Hepatocyte (in vitro differentiated cells): Measurements from ENCODE around the gene ZNF76. TPM values are rescaled to one million over a fixed set of nuclear protein-coding genes. Genes with fewer than 3 reads are reported as not detected.

Experiments
- DNase-seq: peaks from one replicate; pipeline ENCODE4 v3.0.0-alpha.2; 2016; ENCODE audit warnings: low spot score
- H2AFZ ChIP-seq: fragments of 200-600 bp; sonication (generic); 2 replicates; pipeline ENCODE4 v1.6.0; 2016; ENCODE audit warnings: antibody characterized with exemption, mild to moderate bottlenecking
- H3K27ac ChIP-seq: fragments of 200-600 bp; sonication (generic); 2 replicates; pipeline ENCODE4 v1.5.1; 2016; ENCODE audit warnings: mild to moderate bottlenecking
- H3K27me3 ChIP-seq: fragments of 200-600 bp; sonication (generic); 2 replicates; pipeline ENCODE4 v1.6.1; 2016
- H3K36me3 ChIP-seq: fragments of 200-600 bp; sonication (generic); replicated peaks from 2 replicates; pipeline ENCODE4 v1.5.1; 2016; ENCODE audit warnings: low read depth; ENCODE audit not compliant: insufficient read depth
- H3K4me1 ChIP-seq: fragments of 200-600 bp; sonication (generic); 2 replicates; pipeline ENCODE4 v1.5.1; 2016; ENCODE audit warnings: mild to moderate bottlenecking, moderate library complexity; ENCODE audit not compliant: insufficient read depth
- H3K4me2 ChIP-seq: fragments of 200-600 bp; sonication (generic); 2 replicates; pipeline ENCODE4 v1.6.0; 2016
- H3K4me3 ChIP-seq: fragments of 200-600 bp; sonication (generic); 2 replicates; pipeline ENCODE4 v1.5.1; 2016; ENCODE audit warnings: mild to moderate bottlenecking
- H3K79me2 ChIP-seq: fragments of 200-600 bp; sonication (generic); 2 replicates; pipeline ENCODE4 v1.6.0; 2017; ENCODE audit warnings: mild to moderate bottlenecking
- H3K9me2 ChIP-seq: fragments of 200-600 bp; sonication (generic); replicated peaks from 2 replicates; pipeline ENCODE4 v1.6.0; 2017; ENCODE audit warnings: mild to moderate bottlenecking; ENCODE audit not compliant: insufficient read depth
- H3K9me3 ChIP-seq: fragments of 200-600 bp; sonication (generic); 2 replicates; pipeline ENCODE4 v1.5.1; 2016; ENCODE audit warnings: low read depth, mild to moderate bottlenecking
- H4K20me1 ChIP-seq: fragments of 200-600 bp; sonication (generic); 2 replicates; pipeline ENCODE4 v1.6.0; 2016; ENCODE audit warnings: mild to moderate bottlenecking; ENCODE audit not compliant: insufficient read depth, poor library complexity, severe bottlenecking
- EZH2 ChIP-seq: fragments of 200-600 bp; sonication (generic); IDR thresholded peaks from 2 replicates; pipeline ENCODE4 v1.6.1; 2016; ENCODE audit warnings: antibody characterized with exemption, mild to moderate bottlenecking, borderline replicate concordance
- EZH2phosphoT487 ChIP-seq: fragments of 200-600 bp; sonication (generic); IDR thresholded peaks from one replicate; pipeline ENCODE4 v1.6.1; 2018; ENCODE audit warnings: antibody characterized with exemption, mild to moderate bottlenecking, low read depth, moderate library complexity; ENCODE audit not compliant: unreplicated experiment, severe bottlenecking
- WGBS: methylation state at CpG from one replicate; pipeline ENCODE4 v1.1.6; 2016; ENCODE audit warnings: low lambda C conversion rate; ENCODE audit errors: missing lambda C conversion rate; 5-methylcytosine and 5-hydroxymethylcytosine counted together
- polyA plus RNA-seq: library from polyadenylated mRNA; unstranded; fragments of >200 nt; fragmentation: Nextera tagmentation; extraction: Ambion mirVana; gene quantifications from 2 replicates; pipeline ENCODE4 v1.2.1, GENCODE V29; 2016
- total RNA-seq: library from RNA; depleted of rRNA; stranded (reverse); fragments of >200 nt; gene quantifications from 2 replicates; pipeline ENCODE4 v1.2.3, GENCODE V29; 2014
- TF ChIP-seq, protein P1 (sequence below): fragments of 200-600 bp; sonication (generic); IDR thresholded peaks from 2 replicates; pipeline ENCODE4 v1.5.1; 2016; ENCODE audit warnings: antibody characterized with exemption, mild to moderate bottlenecking; ENCODE audit not compliant: poor library complexity

The ZNF76 gene
- total and polyA plus RNA-seq, 2 experiments from 2014 or later = 17.0 to 28.0 TPM

DNA sequence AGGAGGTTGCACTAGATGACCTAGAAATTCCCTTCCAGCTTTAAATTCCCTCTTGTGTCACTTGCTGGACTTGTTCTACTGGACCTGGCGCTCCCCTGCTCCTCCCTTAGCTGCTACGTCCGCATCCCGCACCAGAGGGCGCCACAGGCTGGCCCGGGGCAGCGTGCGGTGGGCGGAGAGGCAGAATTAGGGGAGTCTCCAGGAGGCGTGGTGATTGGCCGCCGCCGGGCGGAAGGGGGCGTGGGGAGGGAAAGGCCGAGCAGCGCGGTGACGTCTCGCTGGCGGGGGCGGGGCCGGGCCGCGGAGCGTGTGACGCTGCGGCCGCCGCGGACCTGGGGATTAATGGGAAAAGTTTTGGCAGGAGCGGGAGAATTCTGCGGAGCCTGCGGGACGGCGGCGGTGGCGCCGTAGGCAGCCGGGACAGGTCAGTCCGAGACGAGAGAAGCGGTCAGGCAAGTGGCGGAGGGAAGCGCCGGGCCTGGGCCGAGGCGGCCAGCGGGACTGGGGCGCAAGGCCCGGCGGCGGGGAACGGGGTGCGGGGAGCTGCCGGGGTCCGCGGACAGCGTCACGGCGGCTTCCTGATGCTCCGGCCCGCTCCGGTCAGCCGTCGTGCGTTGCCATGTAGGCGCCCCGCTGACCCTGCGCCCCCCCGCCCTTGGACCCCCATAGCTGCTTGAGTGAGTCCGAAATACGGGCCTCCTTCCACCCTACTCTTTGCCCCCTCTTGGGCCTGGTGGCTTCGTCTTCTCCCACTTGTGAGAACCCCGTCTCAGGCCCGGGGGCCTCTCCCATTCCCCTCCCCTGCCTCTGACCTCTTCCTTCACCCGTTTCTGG is 82.9 kb downstream of the ZNF76 start, which contains the start of gene PPARD:
Gene PPARD, plus strand, starts transcription at position 301 of the 834 bp plus-strand sequence. CDS start 68,530 bp downstream, outside the sequence.
- Histone ChIP-seq H3K9me3 (no peaks in the 10 kb centered on the region), H3K27me3 (no peaks in the 10 kb centered on the region), H3K9me2 (no peaks in the 10 kb centered on the region), H3K36me3 (no peaks in the 10 kb centered on the region), H3K27ac (peak within 1 kb of the TSS; percentile 88), H3K4me1 (peaks cover 11% of the 10 kb centered on the region), H3K4me3 (peak within 1 kb of the TSS; percentile 90), H3K79me2 (peaks cover 46% of the 10 kb centered on the region), H3K4me2 (peak within 1 kb of the TSS; percentile 96), H2AFZ (peak within 1 kb of the TSS; percentile 46), H4K20me1 (no peaks in the 10 kb centered on the region)
- under 1% methylated on average over 31 of the region's 77 CpGs for WGBS
- DNase-seq = peak; percentile 98
- TF ChIP-seq EZH2 = no peak
- TF ChIP-seq, protein P1, sequence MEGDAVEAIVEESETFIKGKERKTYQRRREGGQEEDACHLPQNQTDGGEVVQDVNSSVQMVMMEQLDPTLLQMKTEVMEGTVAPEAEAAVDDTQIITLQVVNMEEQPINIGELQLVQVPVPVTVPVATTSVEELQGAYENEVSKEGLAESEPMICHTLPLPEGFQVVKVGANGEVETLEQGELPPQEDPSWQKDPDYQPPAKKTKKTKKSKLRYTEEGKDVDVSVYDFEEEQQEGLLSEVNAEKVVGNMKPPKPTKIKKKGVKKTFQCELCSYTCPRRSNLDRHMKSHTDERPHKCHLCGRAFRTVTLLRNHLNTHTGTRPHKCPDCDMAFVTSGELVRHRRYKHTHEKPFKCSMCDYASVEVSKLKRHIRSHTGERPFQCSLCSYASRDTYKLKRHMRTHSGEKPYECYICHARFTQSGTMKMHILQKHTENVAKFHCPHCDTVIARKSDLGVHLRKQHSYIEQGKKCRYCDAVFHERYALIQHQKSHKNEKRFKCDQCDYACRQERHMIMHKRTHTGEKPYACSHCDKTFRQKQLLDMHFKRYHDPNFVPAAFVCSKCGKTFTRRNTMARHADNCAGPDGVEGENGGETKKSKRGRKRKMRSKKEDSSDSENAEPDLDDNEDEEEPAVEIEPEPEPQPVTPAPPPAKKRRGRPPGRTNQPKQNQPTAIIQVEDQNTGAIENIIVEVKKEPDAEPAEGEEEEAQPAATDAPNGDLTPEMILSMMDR = peak; percentile 99

DNA sequence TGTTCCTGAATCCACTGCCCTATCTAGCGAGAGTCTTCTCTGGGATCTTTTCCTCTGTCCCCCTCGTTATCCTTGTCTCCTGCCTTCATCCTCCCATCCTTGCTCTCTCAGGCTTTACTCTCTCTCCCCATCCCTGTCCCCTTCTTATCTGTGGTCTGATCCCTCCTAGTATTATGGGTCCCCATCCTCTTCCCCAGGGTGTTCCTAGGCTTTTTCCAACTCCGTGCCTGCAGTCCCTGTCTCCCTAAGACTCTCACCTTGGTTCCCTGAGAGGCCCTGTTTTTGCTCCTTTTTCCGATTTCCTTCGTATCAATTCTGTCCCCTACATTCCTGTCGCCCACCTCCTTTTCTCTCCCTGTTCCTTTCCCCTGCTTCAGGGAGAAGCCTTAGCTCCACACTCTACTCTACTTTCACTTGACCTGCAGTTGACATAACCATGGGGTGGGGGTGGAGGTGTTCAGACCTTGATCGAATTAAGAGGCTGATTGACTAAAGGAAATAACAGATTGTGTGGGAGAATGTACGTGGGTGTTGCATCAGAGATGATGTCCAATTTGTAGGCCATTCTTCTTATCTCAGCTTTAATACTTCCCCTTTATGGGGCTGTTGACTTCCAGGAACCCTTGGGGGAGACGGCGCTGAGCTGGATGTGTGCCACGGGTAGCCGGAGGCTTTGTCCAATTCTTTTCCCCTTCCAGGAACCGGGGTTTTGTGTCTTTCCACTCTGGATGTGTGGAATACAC is 83.7 kb downstream of the ZNF76 start:
- Histone ChIP-seq H3K79me2 (peaks cover 46% of the 10 kb centered on the region), H3K36me3 (no peaks in the 10 kb centered on the region), H3K4me1 (peaks cover 11% of the 10 kb centered on the region), H3K4me2 (peak overlapping the region; percentile 96), H3K27me3 (no peaks in the 10 kb centered on the region), H3K4me3 (peak overlapping the region; percentile 90), H2AFZ (peak overlapping the region; percentile 46), H3K9me3 (no peaks in the 10 kb centered on the region), H3K9me2 (no peaks in the 10 kb centered on the region), H4K20me1 (no peaks in the 10 kb centered on the region), H3K27ac (peak overlapping the region; percentile 88)
- no peak for DNase-seq
- TF ChIP-seq EZH2 = no peak
- TF ChIP-seq EZH2phosphoT487 = no peak
- TF ChIP-seq, protein P1 = no peak
- 42% methylated on average over 13 of the region's 13 CpGs for WGBS

DNA sequence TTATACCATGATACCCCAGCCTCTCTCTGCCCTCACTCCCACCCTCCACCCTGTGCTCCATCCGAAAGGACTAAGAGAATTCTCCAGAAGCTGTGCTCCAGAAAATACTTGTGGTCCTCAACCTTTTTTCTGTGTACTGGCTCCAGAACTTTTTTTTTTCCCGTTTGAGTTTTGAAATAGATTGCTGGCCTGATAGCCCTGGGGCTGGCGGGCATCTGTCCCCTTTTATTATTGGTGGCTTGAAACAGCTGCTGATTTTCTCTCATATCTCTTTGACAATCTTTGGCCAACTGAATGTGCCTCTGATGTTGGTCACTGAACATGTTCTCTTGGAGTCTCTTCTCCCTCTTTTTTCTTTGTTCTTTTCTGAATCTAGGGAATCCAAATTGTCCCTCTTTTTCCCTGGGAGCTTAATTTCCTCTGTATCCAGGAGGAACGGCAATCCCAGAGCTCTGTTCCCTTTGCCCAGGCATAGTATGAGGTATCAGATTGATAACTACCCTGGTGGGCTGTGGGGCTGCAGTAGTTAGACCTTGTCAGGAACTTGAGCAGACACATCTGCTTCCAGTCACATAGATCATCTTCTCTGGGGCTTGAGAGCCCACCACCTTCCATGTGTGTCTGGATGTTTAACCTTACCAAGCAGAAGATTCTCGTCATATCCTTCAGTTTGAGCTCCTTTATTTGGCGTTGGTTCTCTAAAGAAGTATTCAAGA is 84.5 kb downstream of the ZNF76 start:
- WGBS = 78% methylated on average over 6 of the region's 6 CpGs
- Histone ChIP-seq H3K9me3 (no peaks in the 10 kb centered on the region), H3K79me2 (peaks cover 46% of the 10 kb centered on the region), H3K27ac (peak overlapping the region; percentile 88), H3K27me3 (no peaks in the 10 kb centered on the region), H3K4me2 (peak overlapping the region; percentile 96), H3K4me3 (peak overlapping the region; percentile 90), H2AFZ (no peak overlapping the region), H4K20me1 (no peaks in the 10 kb centered on the region), H3K9me2 (no peaks in the 10 kb centered on the region), H3K4me1 (peaks cover 11% of the 10 kb centered on the region), H3K36me3 (no peaks in the 10 kb centered on the region)
- no peak for DNase-seq
- TF ChIP-seq EZH2 (no peak), EZH2phosphoT487 (no peak)
- TF ChIP-seq, protein P1 = no peak

Other genes starting within 250 kb of the ZNF76 start
- not detected in 2 replicates for gene TCP11, start 118.4 kb upstream of the ZNF76 start, total RNA-seq
- gene TCP11, start 118.4 kb upstream of the ZNF76 start, polyA plus RNA-seq = not detected in 2 replicates
- 6.1 and 8.7 TPM in 2 replicates for gene SCUBE3, start 45.8 kb upstream of the ZNF76 start, total RNA-seq
- 10.2 and 19.6 TPM in 2 replicates for gene SCUBE3, start 45.8 kb upstream of the ZNF76 start, polyA plus RNA-seq
- 2.2 and 3.7 TPM in 2 replicates for gene DEF6, start 38.1 kb downstream of the ZNF76 start, total RNA-seq
- gene DEF6, start 38.1 kb downstream of the ZNF76 start, polyA plus RNA-seq = 3.7 and 3.8 TPM in 2 replicates
- gene PPARD, start 82.8 kb downstream of the ZNF76 start, total RNA-seq = 7.6 and 9.1 TPM in 2 replicates
- 17.4 and 20.4 TPM in 2 replicates for gene PPARD, start 82.8 kb downstream of the ZNF76 start, polyA plus RNA-seq
- 8.7 and 9.0 TPM in 2 replicates for gene FANCE, start 192.6 kb downstream of the ZNF76 start, total RNA-seq
- gene FANCE, start 192.6 kb downstream of the ZNF76 start, polyA plus RNA-seq = 3.7 and 4.1 TPM in 2 replicates
- 1,102 and 1,276 TPM in 2 replicates for gene RPL10A, start 208.7 kb downstream of the ZNF76 start, total RNA-seq
- 305 and 308 TPM in 2 replicates for gene RPL10A, start 208.7 kb downstream of the ZNF76 start, polyA plus RNA-seq
- gene TEAD3, start 237.3 kb downstream of the ZNF76 start, total RNA-seq = 20.4 and 26.3 TPM in 2 replicates
- gene TEAD3, start 237.3 kb downstream of the ZNF76 start, polyA plus RNA-seq = 33.0 and 35.9 TPM in 2 replicates